Upper lobe of left lung (tissue), 4 donors: ENCODE data around the gene EMID1.

Experiments
- EP300 ChIP-seq, 4 donors: sonication (generic); formaldehyde crosslinking; IDR thresholded peaks; one replicate each; pipeline ENCODE4 v1.5.1; 2017; ENCODE audit warnings: antibody characterized with exemption in 4 of 4, control low read depth in 2 of 4
- POLR2A ChIP-seq, 4 donors: fragments of 450-650 bp; IDR thresholded peaks; one replicate each; pipeline ENCODE4 v1.5.1; 2016 to 2017; ENCODE audit warnings: antibody characterized with exemption in 4 of 4, mild to moderate bottlenecking in 2 of 4
- POLR2AphosphoS5 ChIP-seq, 2 donors: sonication (generic); formaldehyde crosslinking; IDR thresholded peaks; one replicate each; pipeline ENCODE4 v1.5.1; 2017; ENCODE audit warnings: antibody characterized with exemption in 2 of 2
- TF ChIP-seq, protein P1 (sequence below), 6 experiments: fragments of 450-650 bp in 4 of 6; fragments of 200-600 bp in 2 of 6; sonication (generic) in 2 of 6; IDR thresholded peaks; one replicate each; pipeline ENCODE4 v1.5.1; 2016 to 2019; ENCODE audit warnings: antibody characterized with exemption in 6 of 6

DNA sequence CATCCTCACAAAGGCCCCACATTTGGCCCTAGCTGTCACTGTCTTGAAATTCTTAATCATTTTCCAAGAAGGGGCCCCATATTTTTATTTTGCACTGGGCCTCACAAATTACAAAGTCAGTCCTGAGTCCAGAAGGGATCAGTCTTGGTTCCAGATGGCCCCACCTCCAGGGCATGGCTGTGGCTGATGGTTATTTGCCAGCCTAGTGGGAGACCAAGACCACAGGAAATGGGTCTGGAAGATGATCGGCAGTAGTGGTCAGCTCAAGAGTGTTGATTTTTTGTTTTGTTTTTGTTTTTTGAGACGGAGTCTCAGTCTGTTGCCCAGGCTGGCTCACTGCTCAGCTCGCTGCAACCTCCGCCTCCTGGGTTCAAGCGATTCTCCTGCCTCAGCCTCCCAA lies 47.1 kb upstream of the EMID1 start:
- TF ChIP-seq, protein P1, sequence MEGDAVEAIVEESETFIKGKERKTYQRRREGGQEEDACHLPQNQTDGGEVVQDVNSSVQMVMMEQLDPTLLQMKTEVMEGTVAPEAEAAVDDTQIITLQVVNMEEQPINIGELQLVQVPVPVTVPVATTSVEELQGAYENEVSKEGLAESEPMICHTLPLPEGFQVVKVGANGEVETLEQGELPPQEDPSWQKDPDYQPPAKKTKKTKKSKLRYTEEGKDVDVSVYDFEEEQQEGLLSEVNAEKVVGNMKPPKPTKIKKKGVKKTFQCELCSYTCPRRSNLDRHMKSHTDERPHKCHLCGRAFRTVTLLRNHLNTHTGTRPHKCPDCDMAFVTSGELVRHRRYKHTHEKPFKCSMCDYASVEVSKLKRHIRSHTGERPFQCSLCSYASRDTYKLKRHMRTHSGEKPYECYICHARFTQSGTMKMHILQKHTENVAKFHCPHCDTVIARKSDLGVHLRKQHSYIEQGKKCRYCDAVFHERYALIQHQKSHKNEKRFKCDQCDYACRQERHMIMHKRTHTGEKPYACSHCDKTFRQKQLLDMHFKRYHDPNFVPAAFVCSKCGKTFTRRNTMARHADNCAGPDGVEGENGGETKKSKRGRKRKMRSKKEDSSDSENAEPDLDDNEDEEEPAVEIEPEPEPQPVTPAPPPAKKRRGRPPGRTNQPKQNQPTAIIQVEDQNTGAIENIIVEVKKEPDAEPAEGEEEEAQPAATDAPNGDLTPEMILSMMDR (IDR thresholded peaks at IDR 0.05) = no peak
- TF ChIP-seq POLR2AphosphoS5 (IDR thresholded peaks at IDR 0.05) = no peak
- no peak for TF ChIP-seq EP300 (IDR thresholded peaks at IDR 0.05)
- no peak for TF ChIP-seq POLR2A (IDR thresholded peaks at IDR 0.05)
